Measurements from ENCODE around the gene COG1.
"Not testable (repeated sequence)": the region's sequence is repeated elsewhere in the genome, so short reads cannot be mapped to it uniquely, and the experiment has no call there.

Gene COG1

GRCh38 chr17:73192894-73193701, at the start of gene COG1:
TSS of gene COG1 (plus strand) at chr17:73193055. CDS start at chr17:73193070, 15 bp downstream.
- peak; percentile 86 for DNase-seq

- DNase-seq, result not testable (repeated sequence)
Observed at GRCh38 chr17:73144209-73144608, 48.6 kb upstream of the COG1 start.

- DNase-seq, result no peak
Observed at GRCh38 chr17:73145641-73146040, 47.2 kb upstream of the COG1 start.

- DNase-seq, result not testable (repeated sequence)
Observed at GRCh38 chr17:73147791-73148190, 45.1 kb upstream of the COG1 start.

- no peak for DNase-seq
Observed at GRCh38 chr17:73148540-73149334, 44.1 kb upstream of the COG1 start.

GRCh38 chr17:73150622-73151300, 42.1 kb upstream of the COG1 start:
- not testable (repeated sequence) for DNase-seq

GRCh38 chr17:73151916-73152632, 40.8 kb upstream of the COG1 start:
- DNase-seq, result no peak

- DNase-seq, result no peak
Observed at GRCh38 chr17:73155410-73156165, 37.3 kb upstream of the COG1 start.

- DNase-seq, result peak; percentile 56
Observed at GRCh38 chr17:73156166-73156840, 36.6 kb upstream of the COG1 start.

- no peak for DNase-seq
Observed at GRCh38 chr17:73156887-73157520, 35.9 kb upstream of the COG1 start.

GRCh38 chr17:73157521-73157890, 35.3 kb upstream of the COG1 start:
- DNase-seq, result no peak

- no peak for DNase-seq
Observed at GRCh38 chr17:73158133-73158532, 34.7 kb upstream of the COG1 start.

- no peak for DNase-seq
Observed at GRCh38 chr17:73160980-73161630, 31.8 kb upstream of the COG1 start.

- DNase-seq, result no peak
Observed at GRCh38 chr17:73163043-73163442, 29.8 kb upstream of the COG1 start.

- DNase-seq, result no peak
Observed at GRCh38 chr17:73165616-73166404, 27.0 kb upstream of the COG1 start.

GRCh38 chr17:73166731-73167581, 25.9 kb upstream of the COG1 start:
- DNase-seq, result no peak

GRCh38 chr17:73168667-73169066, 24.2 kb upstream of the COG1 start:
- DNase-seq, result no peak

- no peak for DNase-seq
Observed at GRCh38 chr17:73170324-73170723, 22.5 kb upstream of the COG1 start.

- DNase-seq, result no peak
Observed at GRCh38 chr17:73172252-73172651, 20.6 kb upstream of the COG1 start.
